ENCODE measurements around the gene LMNA. TPM values are rescaled to one million over a fixed set of nuclear protein-coding genes. Genes with fewer than 3 reads are reported as not detected.

Gene LMNA
- total RNA-seq, 1 experiment from 2014 or later, result 225 TPM

DNA sequence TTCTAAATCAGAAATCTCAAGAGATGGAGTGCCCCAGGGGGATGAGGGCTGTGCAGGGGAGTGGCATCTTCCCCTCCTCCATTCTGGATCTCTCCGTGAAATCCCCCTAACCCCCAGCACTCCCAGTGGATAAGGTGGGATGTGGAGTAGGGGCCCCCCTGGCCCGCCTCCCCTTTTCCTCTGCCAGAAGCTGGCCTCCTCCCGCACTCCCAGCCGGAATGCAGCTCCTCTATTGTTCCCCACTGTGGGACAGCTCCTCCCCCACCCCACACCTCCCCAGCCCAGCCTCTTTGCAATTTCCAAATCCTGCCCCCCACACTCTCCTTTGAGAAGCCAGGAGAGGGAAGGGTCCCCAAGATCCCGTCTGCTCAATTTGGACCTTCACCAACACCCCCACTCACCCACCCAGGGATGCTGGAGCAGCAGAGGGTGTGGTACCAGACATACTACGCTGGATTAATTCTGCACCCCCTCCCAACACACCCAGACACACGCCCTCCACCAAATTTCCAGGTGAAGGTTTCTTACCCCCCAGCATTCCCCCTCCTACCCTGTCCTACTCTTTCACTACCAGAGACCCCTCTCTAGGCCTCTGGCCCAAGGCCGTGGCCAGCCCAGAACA, 34.2 kb upstream of the LMNA start:
- TF ChIP-seq EZH2 (IDR thresholded peaks at IDR 0.05; ENCODE audit: borderline replicate concordance, low read depth, low read length, poor library complexity, severe bottlenecking), result no peak
- TF ChIP-seq, protein P1, sequence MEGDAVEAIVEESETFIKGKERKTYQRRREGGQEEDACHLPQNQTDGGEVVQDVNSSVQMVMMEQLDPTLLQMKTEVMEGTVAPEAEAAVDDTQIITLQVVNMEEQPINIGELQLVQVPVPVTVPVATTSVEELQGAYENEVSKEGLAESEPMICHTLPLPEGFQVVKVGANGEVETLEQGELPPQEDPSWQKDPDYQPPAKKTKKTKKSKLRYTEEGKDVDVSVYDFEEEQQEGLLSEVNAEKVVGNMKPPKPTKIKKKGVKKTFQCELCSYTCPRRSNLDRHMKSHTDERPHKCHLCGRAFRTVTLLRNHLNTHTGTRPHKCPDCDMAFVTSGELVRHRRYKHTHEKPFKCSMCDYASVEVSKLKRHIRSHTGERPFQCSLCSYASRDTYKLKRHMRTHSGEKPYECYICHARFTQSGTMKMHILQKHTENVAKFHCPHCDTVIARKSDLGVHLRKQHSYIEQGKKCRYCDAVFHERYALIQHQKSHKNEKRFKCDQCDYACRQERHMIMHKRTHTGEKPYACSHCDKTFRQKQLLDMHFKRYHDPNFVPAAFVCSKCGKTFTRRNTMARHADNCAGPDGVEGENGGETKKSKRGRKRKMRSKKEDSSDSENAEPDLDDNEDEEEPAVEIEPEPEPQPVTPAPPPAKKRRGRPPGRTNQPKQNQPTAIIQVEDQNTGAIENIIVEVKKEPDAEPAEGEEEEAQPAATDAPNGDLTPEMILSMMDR (conservative IDR thresholded peaks at IDR 0.05; ENCODE audit: low read depth, low read length), result no peak
- H3K4me3 ChIP-seq (ENCODE audit: low read depth, low read length, poor library complexity, severe bottlenecking), result peak overlapping the region; percentile 86
- peaks cover 21% of the 10 kb centered on the region for H3K36me3 ChIP-seq (ENCODE audit: insufficient read depth, low read length, poor library complexity, severe bottlenecking)
- BruUV-seq (replicated peaks), result no TSS peak
- peaks cover 62% of the 10 kb centered on the region for H3K4me1 ChIP-seq (ENCODE audit: insufficient read depth, low read length, poor library complexity, severe bottlenecking)
- H3K27me3 ChIP-seq (replicated peaks; ENCODE audit: insufficient read depth, low read depth, low read length, poor library complexity), result no peaks in the 10 kb centered on the region
- CTCF ChIA-PET, result no interaction called here
- H3K9me3 ChIP-seq (ENCODE audit: low read depth, low read length, poor library complexity, severe bottlenecking), result no peaks in the 10 kb centered on the region
- DNase-seq (ENCODE audit: low spot score), result no peak
- POLR2A ChIA-PET (ENCODE audit: low non-redundant PET), result no interaction called here
- peak overlapping the region; percentile 89 for H3K27ac ChIP-seq (ENCODE audit: low read depth, low read length, poor library complexity, severe bottlenecking)
- intact Hi-C loops (cut with micrococcal nuclease; ENCODE audit: unreplicated experiment), result no loop called here

GRCh38 chr1:156080863-156081179, 33.7 kb upstream of the LMNA start:
- ChIA-PET CTCF (no interaction called here), POLR2A (ENCODE audit: low non-redundant PET) (no interaction called here)
- H3K27me3 ChIP-seq (replicated peaks; ENCODE audit: insufficient read depth, low read depth, low read length, poor library complexity), result no peaks in the 10 kb centered on the region
- no peaks in the 10 kb centered on the region for H3K9me3 ChIP-seq (ENCODE audit: low read depth, low read length, poor library complexity, severe bottlenecking)
- no TSS peak for BruUV-seq (replicated peaks)
- peak overlapping the region; percentile 89 for H3K27ac ChIP-seq (ENCODE audit: low read depth, low read length, poor library complexity, severe bottlenecking)
- intact Hi-C loops (cut with micrococcal nuclease; ENCODE audit: unreplicated experiment), result no loop called here
- TF ChIP-seq, protein P1 (conservative IDR thresholded peaks at IDR 0.05; ENCODE audit: low read depth, low read length), result no peak
- TF ChIP-seq EZH2 (IDR thresholded peaks at IDR 0.05; ENCODE audit: borderline replicate concordance, low read depth, low read length, poor library complexity, severe bottlenecking), result no peak
- peaks cover 57% of the 10 kb centered on the region for H3K4me1 ChIP-seq (ENCODE audit: insufficient read depth, low read length, poor library complexity, severe bottlenecking)
- H3K4me3 ChIP-seq (ENCODE audit: low read depth, low read length, poor library complexity, severe bottlenecking), result peak overlapping the region; percentile 86
- no peak for DNase-seq (ENCODE audit: low spot score)
- peaks cover 16% of the 10 kb centered on the region for H3K36me3 ChIP-seq (ENCODE audit: insufficient read depth, low read length, poor library complexity, severe bottlenecking)

DNA sequence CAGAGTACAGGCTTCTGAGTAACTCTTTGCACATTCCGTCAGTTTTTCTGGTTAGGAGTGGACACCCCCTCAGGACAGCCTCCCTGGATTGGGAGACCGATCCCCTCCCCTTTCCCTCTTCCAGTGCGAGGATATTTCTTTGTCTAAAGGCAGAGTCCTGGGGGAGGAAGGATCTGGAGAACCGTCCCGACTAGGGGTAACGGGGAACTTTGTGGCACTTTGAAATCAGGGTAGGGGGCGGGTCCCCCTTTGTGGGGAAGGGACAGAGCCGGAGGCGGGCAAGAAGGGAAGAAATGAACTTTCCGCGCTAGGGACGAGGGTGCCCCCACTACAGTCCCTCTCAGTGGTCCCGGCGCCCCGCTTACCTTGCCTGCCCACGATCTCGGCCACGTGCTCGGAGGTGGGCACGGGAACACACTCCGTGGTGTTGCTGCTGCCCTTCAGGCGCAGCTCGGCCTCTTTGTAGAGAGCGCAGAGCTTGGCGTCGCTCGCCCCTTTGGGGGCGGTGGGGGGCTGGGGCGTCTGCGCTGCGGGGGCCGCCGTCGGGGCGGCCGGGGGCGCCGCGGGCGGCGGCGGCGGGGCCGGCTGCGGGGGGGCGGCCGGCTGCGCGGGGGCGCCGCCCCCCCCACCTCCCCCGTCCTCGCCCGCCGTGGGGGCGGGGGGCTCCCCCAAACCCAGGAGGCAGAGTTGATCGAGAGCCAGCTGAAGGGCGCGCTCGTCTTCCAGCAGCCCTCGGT, 33.2 kb upstream of the LMNA start:
- peak overlapping the region; percentile 86 for H3K4me3 ChIP-seq (ENCODE audit: low read depth, low read length, poor library complexity, severe bottlenecking)
- no peaks in the 10 kb centered on the region for H3K9me3 ChIP-seq (ENCODE audit: low read depth, low read length, poor library complexity, severe bottlenecking)
- peaks cover 11% of the 10 kb centered on the region for H3K36me3 ChIP-seq (ENCODE audit: insufficient read depth, low read length, poor library complexity, severe bottlenecking)
- intact Hi-C loops (cut with micrococcal nuclease; ENCODE audit: unreplicated experiment), result no loop called here
- DNase-seq (ENCODE audit: low spot score), result no peak
- ChIA-PET CTCF (no interaction called here), POLR2A (ENCODE audit: low non-redundant PET) (no interaction called here)
- H3K4me1 ChIP-seq (ENCODE audit: insufficient read depth, low read length, poor library complexity, severe bottlenecking), result peaks cover 52% of the 10 kb centered on the region
- TF ChIP-seq, protein P1 (conservative IDR thresholded peaks at IDR 0.05; ENCODE audit: low read depth, low read length), result no peak
- no peak for TF ChIP-seq EZH2 (IDR thresholded peaks at IDR 0.05; ENCODE audit: borderline replicate concordance, low read depth, low read length, poor library complexity, severe bottlenecking)
- H3K27ac ChIP-seq (ENCODE audit: low read depth, low read length, poor library complexity, severe bottlenecking), result peak overlapping the region; percentile 89
- BruUV-seq (replicated peaks), result TSS peak; percentile 23
- H3K27me3 ChIP-seq (replicated peaks; ENCODE audit: insufficient read depth, low read depth, low read length, poor library complexity), result no peaks in the 10 kb centered on the region

Data from A673 (cell line).